Breast epithelium (tissue), 4 donors: ENCODE data around the gene CRYGS. TPM values are rescaled to one million over a fixed set of nuclear protein-coding genes. Genes with fewer than 3 reads are reported as not detected.
"Not testable (repeated sequence)": the region's sequence is repeated elsewhere in the genome, so short reads cannot be mapped to it uniquely, and the experiment has no call there.

Source experiments
- DNase-seq, 2 donors: peaks; one replicate each; pipeline ENCODE4 v3.0.0-alpha.2; 2019; ENCODE audit warnings: low spot score in 2 of 2
- H3K27ac ChIP-seq, 2 donors: fragments of 200-600 bp; sonication (generic) in 1 of 2; one replicate each; pipeline ENCODE4 v1.5.1; 2016 to 2019; ENCODE audit warnings: mild to moderate bottlenecking in 1 of 2
- H3K27me3 ChIP-seq, 2 donors: fragments of 200-600 bp; sonication (generic) in 1 of 2; one replicate each; pipeline versions ENCODE4 v1.5.1 to v1.6.0; 2017 to 2019; ENCODE audit warnings: control low read depth in 1 of 2, mild to moderate bottlenecking in 1 of 2
- H3K36me3 ChIP-seq: fragments of 200-600 bp; one replicate; pipeline ENCODE4 v1.5.1; 2019
- H3K4me1 ChIP-seq, 2 donors: fragments of 200-600 bp; sonication (generic); one replicate each; pipeline ENCODE4 v1.5.1; 2016 to 2019; ENCODE audit warnings: control low read depth in 1 of 2
- H3K4me3 ChIP-seq, 3 donors: fragments of 200-600 bp; sonication (generic); 1 replicate in 2 of 3; 2 replicates in 1 of 3; pipeline ENCODE4 v1.5.1; 2016 to 2019; ENCODE audit warnings: mild to moderate bottlenecking in 3 of 3, moderate library complexity in 2 of 3
- H3K9me3 ChIP-seq, 2 donors: fragments of 200-600 bp; sonication (generic) in 1 of 2; one replicate each; pipeline ENCODE4 v1.5.1; 2016 to 2019; ENCODE audit warnings: control low read depth in 1 of 2
- POLR2A ChIP-seq: fragments of 450-650 bp; IDR thresholded peaks from one replicate; pipeline ENCODE4 v1.6.1; 2016; ENCODE audit warnings: antibody characterized with exemption, mild to moderate bottlenecking, moderate library complexity
- POLR2AphosphoS5 ChIP-seq, 3 donors: sonication (generic); formaldehyde crosslinking; IDR thresholded peaks; one replicate each; pipeline ENCODE4 v1.6.1; 2017; ENCODE audit warnings: antibody characterized with exemption in 3 of 3
- intact Hi-C: fragments of 100-400 bp; cut with DNase I; formaldehyde crosslinking; loops from one replicate; pipeline ENCODE4 v1.15.1; 2023; ENCODE audit warnings: low total_unique reads
- total RNA-seq, 3 donors: library from RNA; depleted of rRNA; stranded (reverse); fragments of >200 nt; gene quantifications; one replicate each; pipeline ENCODE4 v1.1.0, GENCODE V29; 2016
- TF ChIP-seq, protein P1 (sequence below), 3 donors: fragments of 450-650 bp; IDR thresholded peaks; one replicate each; pipeline ENCODE4 v1.5.1; 2016 to 2017; ENCODE audit warnings: antibody characterized with exemption in 3 of 3, mild to moderate bottlenecking in 3 of 3, moderate library complexity in 3 of 3

The CRYGS gene
- total RNA-seq, 3 donors from 2014 or later, result 3.8 to 5.9 (median 4.2) TPM

DNA sequence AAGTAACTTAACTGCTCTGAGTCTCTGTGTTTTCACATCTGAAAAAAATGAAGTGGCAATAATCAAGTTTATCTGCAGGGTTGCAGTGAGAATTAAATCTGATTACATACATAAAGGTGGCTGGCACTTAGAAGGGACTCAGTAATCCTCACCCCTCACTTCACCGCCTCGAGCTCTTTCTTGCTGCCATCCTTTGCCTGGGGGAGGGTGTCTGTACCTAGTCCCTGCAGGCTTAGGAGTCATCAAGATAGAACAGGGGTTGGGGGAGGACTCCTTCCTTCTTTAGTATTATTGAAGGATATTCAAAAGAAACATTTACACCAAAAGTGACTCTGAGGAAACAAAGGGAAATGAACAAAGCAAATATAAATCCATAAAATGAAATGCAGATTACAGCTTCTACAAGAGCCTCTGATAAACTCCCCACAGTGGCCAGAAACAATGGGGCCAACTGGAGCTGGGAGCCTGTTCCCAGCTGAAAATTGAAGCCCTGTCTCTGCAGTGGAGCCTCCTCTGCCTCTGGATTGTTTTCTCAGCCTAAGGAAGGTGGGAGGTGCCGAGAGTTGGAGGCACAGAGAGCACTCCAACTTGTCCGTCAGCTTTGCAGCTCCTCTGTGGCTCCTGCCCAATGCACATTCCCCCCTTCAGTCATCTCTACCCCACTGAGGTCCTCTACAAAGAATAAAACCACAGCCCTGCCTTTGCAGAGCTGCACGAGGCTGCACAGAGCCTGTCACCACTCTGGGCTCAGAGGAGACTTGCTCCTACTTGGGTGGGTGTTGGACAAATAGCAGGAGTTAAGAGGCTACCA is 41.8 kb downstream of the CRYGS start:
- TF ChIP-seq, protein P1, sequence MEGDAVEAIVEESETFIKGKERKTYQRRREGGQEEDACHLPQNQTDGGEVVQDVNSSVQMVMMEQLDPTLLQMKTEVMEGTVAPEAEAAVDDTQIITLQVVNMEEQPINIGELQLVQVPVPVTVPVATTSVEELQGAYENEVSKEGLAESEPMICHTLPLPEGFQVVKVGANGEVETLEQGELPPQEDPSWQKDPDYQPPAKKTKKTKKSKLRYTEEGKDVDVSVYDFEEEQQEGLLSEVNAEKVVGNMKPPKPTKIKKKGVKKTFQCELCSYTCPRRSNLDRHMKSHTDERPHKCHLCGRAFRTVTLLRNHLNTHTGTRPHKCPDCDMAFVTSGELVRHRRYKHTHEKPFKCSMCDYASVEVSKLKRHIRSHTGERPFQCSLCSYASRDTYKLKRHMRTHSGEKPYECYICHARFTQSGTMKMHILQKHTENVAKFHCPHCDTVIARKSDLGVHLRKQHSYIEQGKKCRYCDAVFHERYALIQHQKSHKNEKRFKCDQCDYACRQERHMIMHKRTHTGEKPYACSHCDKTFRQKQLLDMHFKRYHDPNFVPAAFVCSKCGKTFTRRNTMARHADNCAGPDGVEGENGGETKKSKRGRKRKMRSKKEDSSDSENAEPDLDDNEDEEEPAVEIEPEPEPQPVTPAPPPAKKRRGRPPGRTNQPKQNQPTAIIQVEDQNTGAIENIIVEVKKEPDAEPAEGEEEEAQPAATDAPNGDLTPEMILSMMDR (IDR thresholded peaks at IDR 0.05), result no peak
- TF ChIP-seq POLR2A (no peak), POLR2AphosphoS5 (IDR thresholded peaks at IDR 0.05) (no peak)
- Histone ChIP-seq H3K9me3 (no peaks in the 10 kb centered on the region), H3K36me3 (no peaks in the 10 kb centered on the region), H3K4me1 (no peaks in the 10 kb centered on the region), H3K27me3 (peaks cover 0 to 5% of the 10 kb centered on the region in 2 donors), H3K4me3 (peak overlapping the region in 1 of 3 donors; percentile 46), H3K27ac (no peak overlapping the region)
- no peak for DNase-seq
- intact Hi-C loops, result no loop called here

DNA sequence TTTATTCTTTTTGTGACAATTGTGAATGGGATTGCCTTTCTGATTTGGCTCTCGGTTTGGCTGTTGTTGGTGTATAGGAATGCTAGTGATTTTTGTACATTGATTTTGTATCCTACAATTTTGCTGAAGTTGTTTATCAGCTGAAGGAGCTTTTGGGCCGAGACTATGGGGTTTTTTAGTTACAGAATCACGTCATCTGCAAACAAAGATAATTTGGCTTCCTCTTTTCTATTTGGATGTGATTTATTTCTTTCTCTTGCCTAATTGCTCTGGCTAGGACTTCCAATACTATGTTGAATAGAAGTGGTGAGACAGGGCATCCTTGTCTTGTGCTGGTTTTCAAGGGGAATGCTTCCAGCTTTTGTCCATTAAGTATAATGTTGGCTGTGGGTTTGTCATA is 44.2 kb downstream of the CRYGS start:
- H3K27ac ChIP-seq, H3K27me3 ChIP-seq, H3K4me3 ChIP-seq, H3K36me3 ChIP-seq, H3K9me3 ChIP-seq, DNase-seq, H3K4me1 ChIP-seq, intact Hi-C loops: not testable (repeated sequence)

DNA sequence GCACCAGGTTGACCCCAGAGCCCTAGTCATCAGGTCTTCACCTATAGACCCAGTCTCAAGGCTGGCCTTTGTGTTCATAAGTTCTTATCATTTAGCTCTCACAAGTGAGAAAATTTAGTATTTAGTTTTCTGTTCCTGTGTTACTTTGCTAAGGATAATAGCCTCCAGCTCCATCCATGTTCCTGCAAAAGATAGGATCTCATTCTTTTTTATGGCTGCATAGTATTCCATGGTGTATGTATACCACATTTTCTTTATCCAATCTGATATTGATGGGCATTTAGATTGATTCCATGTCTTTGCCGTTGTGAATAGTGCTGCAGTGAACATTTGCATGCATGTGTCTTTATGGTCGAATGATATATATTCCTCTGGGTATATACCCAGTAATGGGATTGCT is 46.2 kb downstream of the CRYGS start:
- H3K4me1 ChIP-seq, intact Hi-C loops, H3K9me3 ChIP-seq, H3K27me3 ChIP-seq, H3K27ac ChIP-seq, H3K36me3 ChIP-seq, H3K4me3 ChIP-seq, DNase-seq: not testable (repeated sequence)

DNA sequence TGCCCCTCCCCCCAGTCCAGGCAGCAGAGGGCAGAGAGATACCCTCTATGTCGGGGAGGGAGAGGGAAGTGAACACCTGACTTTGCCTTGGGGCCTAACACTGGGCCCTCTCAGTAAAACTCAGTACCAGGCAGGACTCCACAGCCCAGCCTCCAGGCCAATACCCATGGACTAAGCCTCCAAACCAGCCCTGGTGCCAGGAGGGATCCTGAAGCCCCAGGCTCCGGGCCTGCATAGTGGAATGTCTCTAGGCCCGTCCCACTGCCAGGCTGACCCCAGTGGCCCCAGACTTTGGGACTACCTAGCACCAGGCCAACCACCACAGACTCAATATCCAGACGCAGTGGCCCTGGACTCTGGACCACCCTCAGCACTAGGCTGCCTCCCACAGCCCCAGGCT is 46.6 kb downstream of the CRYGS start:
- no peaks in the 10 kb centered on the region for H3K27me3 ChIP-seq
- no peak overlapping the region for H3K4me3 ChIP-seq
- H3K36me3 ChIP-seq, result no peaks in the 10 kb centered on the region
- no peaks in the 10 kb centered on the region for H3K9me3 ChIP-seq
- H3K27ac ChIP-seq, result no peak overlapping the region
- TF ChIP-seq POLR2AphosphoS5 (IDR thresholded peaks at IDR 0.05), result no peak
- TF ChIP-seq POLR2A, result no peak
- TF ChIP-seq, protein P1 (IDR thresholded peaks at IDR 0.05), result no peak
- DNase-seq, result no peak
- intact Hi-C loops, result no loop called here
- no peaks in the 10 kb centered on the region for H3K4me1 ChIP-seq

DNA sequence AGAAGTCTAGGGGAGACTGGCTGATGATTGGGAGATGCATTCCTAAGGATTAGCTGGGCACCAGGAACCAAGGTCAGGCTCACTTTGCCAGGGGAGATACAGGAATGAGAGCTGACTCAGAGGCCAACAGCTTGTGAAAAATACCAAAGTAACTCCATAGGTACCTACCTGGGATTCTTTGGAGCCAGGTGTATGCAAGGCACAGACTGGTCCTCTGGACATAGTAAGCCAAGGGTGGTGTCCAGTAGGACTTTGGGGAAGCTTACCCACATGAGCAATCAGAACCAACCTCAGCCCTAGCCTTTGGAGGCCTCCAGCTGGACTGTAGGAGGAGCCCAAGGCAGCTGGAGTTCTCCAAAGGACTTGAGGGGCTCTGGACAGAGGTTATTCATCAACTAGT is 47.5 kb downstream of the CRYGS start:
- intact Hi-C loops, result no loop called here
- H3K9me3 ChIP-seq, result no peaks in the 10 kb centered on the region
- H3K27me3 ChIP-seq, result no peaks in the 10 kb centered on the region
- H3K4me1 ChIP-seq, result no peaks in the 10 kb centered on the region
- H3K4me3 ChIP-seq, result no peak overlapping the region
- TF ChIP-seq, protein P1 (IDR thresholded peaks at IDR 0.05), result no peak
- TF ChIP-seq POLR2AphosphoS5 (IDR thresholded peaks at IDR 0.05) (no peak), POLR2A (no peak)
- no peaks in the 10 kb centered on the region for H3K36me3 ChIP-seq
- no peak overlapping the region for H3K27ac ChIP-seq
- no peak for DNase-seq

DNA sequence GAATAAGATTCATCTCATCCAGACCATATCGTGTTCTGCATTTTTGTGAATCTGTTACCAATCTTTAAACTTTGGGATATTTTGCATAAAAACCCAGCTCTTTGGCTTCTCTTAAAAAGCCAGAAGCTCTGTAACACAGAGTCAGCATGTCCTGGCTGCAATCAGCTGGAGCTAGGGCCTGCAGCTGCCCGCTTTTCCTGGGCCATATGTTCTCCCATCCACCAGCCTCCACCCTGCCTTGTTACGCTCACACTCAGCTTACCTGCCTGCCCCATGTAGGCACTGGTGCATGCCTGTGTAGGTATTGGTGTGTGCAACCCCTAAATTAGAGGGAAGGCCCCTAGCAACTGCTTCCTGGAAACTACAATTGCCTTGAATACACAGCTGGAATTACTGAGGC is 48.2 kb downstream of the CRYGS start:
- H3K9me3 ChIP-seq, result no peaks in the 10 kb centered on the region
- no peak for TF ChIP-seq POLR2AphosphoS5 (IDR thresholded peaks at IDR 0.05)
- TF ChIP-seq, protein P1 (IDR thresholded peaks at IDR 0.05), result no peak
- no peak for TF ChIP-seq POLR2A
- no peak for DNase-seq
- H3K4me1 ChIP-seq, result no peaks in the 10 kb centered on the region
- no peak overlapping the region for H3K4me3 ChIP-seq
- intact Hi-C loops, result no loop called here
- H3K27ac ChIP-seq, result no peak overlapping the region
- no peaks in the 10 kb centered on the region for H3K27me3 ChIP-seq
- H3K36me3 ChIP-seq, result no peaks in the 10 kb centered on the region
